ENCODE results near the gene SNX13. TPM values are rescaled to one million over a fixed set of nuclear protein-coding genes. Genes with fewer than 3 reads are reported as not detected.

Gene SNX13
- total and polyA plus RNA-seq, 9 of the 15 experiments (the other 6 are each of a cell fraction or from before 2014, with no cell fraction given): 5.6 to 33.2 (median 25.4) TPM

DNA sequence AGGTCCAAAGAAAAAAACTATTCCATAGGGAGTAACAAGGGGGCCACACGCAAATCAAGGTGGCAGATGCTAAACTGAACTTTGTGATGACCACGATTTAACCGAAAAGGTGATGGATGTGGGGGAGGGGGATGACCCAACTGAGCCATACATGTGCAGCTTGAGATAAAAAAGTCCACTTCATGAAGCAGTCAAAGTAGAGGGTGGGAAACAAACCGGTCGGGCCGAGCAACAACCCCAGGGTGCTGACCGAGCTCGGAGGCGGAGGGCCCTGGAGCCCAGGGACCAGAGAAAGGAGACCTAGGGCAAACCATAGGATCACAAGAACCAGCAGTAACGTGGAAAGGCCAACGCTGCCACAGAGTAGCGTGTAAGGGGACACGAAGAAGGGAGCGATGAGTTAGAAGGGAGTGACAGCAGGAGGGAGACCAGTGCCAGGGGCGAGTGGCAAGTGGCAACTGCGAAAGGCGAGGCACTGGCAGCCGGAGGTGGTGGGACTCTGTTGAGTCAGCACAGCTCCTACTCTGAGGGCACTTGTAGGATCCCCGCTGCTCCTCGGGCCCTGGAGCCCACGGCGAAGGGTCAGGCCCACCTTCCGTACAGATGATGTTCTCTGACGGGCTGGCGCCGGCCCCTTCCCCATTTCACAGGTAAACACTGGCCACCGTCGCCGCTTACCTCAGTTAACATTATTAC lies 540 bp downstream of the SNX13 start (continued):
- TF ChIP-seq ETV6 (IDR thresholded peaks at IDR 0.05; ENCODE audit: borderline replicate concordance in 1 of 2, low read depth in 2 of 2, low read length in 1 of 2) (no peak), ETV6 (CRISPR knock-in tag; IDR thresholded peaks at IDR 0.05; ENCODE audit: borderline replicate concordance) (0 out of 2 replicates have a peak, but pooled peaks have one; percentile 54), HMGN3 (IDR thresholded peaks at IDR 0.05; ENCODE audit: borderline replicate concordance, extremely low read depth, insufficient read length, low read depth, low read length) (no peak), ETV1 (tag; conservative IDR thresholded peaks at IDR 0.05; ENCODE audit: low read depth) (no peak), SMAD4 (CRISPR knock-in tag; conservative IDR thresholded peaks at IDR 0.05) (no peak), SIN3B (IDR thresholded peaks at IDR 0.05; ENCODE audit: low read depth) (no peak), XRCC4 (IDR thresholded peaks at IDR 0.05; ENCODE audit: extremely low read depth, insufficient read depth, insufficient read length) (no peak), HOXB6 (CRISPR knock-in tag; IDR thresholded peaks at IDR 0.05; ENCODE audit: borderline replicate concordance) (no peak), SMAD3 (CRISPR knock-in tag; conservative IDR thresholded peaks at IDR 0.05) (no peak), FOXJ3 (CRISPR knock-in tag; IDR thresholded peaks at IDR 0.05) (no peak), CREBBP (IDR thresholded peaks at IDR 0.05; ENCODE audit: low read depth, low read length) (no peak), E2F1 (CRISPR knock-in tag; IDR thresholded peaks at IDR 0.05) (no peak), ZBED1 (IDR thresholded peaks at IDR 0.05) (no peak), SRSF9 (IDR thresholded peaks at IDR 0.05; ENCODE audit: borderline replicate concordance, low read depth, low read length) (no peak), RBBP5 (IDR thresholded peaks at IDR 0.05; ENCODE audit: borderline replicate concordance, insufficient read depth, low read length, poor library complexity, severe bottlenecking) (no peak), EWSR1 (IDR thresholded peaks at IDR 0.05; ENCODE audit: borderline replicate concordance, low read depth, partially characterized antibody) (no peak), CREB3L1 (IDR thresholded peaks at IDR 0.05; ENCODE audit: borderline replicate concordance, low read depth) (no peak), POU5F1 (IDR thresholded peaks at IDR 0.05; ENCODE audit: borderline replicate concordance, low read depth, low read length, partially characterized antibody) (no peak), ZFPM2 (CRISPR knock-in tag; IDR thresholded peaks at IDR 0.05) (no peak)
- TF ChIP-seq, protein P1, sequence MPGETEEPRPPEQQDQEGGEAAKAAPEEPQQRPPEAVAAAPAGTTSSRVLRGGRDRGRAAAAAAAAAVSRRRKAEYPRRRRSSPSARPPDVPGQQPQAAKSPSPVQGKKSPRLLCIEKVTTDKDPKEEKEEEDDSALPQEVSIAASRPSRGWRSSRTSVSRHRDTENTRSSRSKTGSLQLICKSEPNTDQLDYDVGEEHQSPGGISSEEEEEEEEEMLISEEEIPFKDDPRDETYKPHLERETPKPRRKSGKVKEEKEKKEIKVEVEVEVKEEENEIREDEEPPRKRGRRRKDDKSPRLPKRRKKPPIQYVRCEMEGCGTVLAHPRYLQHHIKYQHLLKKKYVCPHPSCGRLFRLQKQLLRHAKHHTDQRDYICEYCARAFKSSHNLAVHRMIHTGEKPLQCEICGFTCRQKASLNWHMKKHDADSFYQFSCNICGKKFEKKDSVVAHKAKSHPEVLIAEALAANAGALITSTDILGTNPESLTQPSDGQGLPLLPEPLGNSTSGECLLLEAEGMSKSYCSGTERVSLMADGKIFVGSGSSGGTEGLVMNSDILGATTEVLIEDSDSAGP (CRISPR knock-in tag; IDR thresholded peaks at IDR 0.05): no peak
- TF ChIP-seq, protein P2, sequence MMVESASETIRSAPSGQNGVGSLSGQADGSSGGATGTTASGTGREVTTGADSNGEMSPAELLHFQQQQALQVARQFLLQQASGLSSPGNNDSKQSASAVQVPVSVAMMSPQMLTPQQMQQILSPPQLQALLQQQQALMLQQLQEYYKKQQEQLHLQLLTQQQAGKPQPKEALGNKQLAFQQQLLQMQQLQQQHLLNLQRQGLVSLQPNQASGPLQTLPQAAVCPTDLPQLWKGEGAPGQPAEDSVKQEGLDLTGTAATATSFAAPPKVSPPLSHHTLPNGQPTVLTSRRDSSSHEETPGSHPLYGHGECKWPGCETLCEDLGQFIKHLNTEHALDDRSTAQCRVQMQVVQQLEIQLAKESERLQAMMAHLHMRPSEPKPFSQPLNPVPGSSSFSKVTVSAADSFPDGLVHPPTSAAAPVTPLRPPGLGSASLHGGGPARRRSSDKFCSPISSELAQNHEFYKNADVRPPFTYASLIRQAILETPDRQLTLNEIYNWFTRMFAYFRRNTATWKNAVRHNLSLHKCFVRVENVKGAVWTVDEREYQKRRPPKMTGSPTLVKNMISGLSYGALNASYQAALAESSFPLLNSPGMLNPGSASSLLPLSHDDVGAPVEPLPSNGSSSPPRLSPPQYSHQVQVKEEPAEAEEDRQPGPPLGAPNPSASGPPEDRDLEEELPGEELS (CRISPR knock-in tag; IDR thresholded peaks at IDR 0.05; ENCODE audit: borderline replicate concordance): 0 out of 2 replicates have a peak, but pooled peaks have one; percentile 57

All from K562 (cell line).